Measurements from ENCODE around the gene ERCC5.

ERCC5 gene

GRCh38 chr13:102862624-102863210 lies 16.9 kb downstream of the ERCC5 start:
- no peak overlapping the region for H3K27ac ChIP-seq
- TF ChIP-seq ZFX (IDR thresholded peaks at IDR 0.05; ENCODE audit: borderline replicate concordance) (no peak), CTCF (IDR thresholded peaks at IDR 0.05) (no peak)

GRCh38 chr13:102863590-102863989 lies 17.8 kb downstream of the ERCC5 start:
- TF ChIP-seq ZFX (IDR thresholded peaks at IDR 0.05; ENCODE audit: borderline replicate concordance), result no peak
- TF ChIP-seq CTCF (IDR thresholded peaks at IDR 0.05), result no peak
- no peak overlapping the region for H3K27ac ChIP-seq

- H3K27ac ChIP-seq, result no peak overlapping the region
- no peak for TF ChIP-seq ZFX (IDR thresholded peaks at IDR 0.05; ENCODE audit: borderline replicate concordance)
- TF ChIP-seq CTCF (IDR thresholded peaks at IDR 0.05), result no peak
These were observed 22.6 kb downstream of the ERCC5 start for GRCh38 chr13:102868366-102868936.

- TF ChIP-seq ZFX (IDR thresholded peaks at IDR 0.05; ENCODE audit: borderline replicate concordance) (no peak), CTCF (IDR thresholded peaks at IDR 0.05) (no peak)
- H3K27ac ChIP-seq, result no peak overlapping the region
These were observed 24.3 kb downstream of the ERCC5 start for GRCh38 chr13:102869948-102870676.

GRCh38 chr13:102870677-102871415 lies 25.0 kb downstream of the ERCC5 start:
- no peak for TF ChIP-seq ZFX (IDR thresholded peaks at IDR 0.05; ENCODE audit: borderline replicate concordance)
- TF ChIP-seq CTCF (IDR thresholded peaks at IDR 0.05), result peak; percentile 95
- no peak overlapping the region for H3K27ac ChIP-seq

- no peak overlapping the region for H3K27ac ChIP-seq
- TF ChIP-seq CTCF (IDR thresholded peaks at IDR 0.05) (no peak), ZFX (IDR thresholded peaks at IDR 0.05; ENCODE audit: borderline replicate concordance) (no peak)
These were observed 26.3 kb downstream of the ERCC5 start for GRCh38 chr13:102872131-102872530.

Data from 22Rv1 (cell line).